ENCODE measurements around the gene DR1.
A peak's percentile ranks its signal among the peaks of the same experiment; 100 is the strongest.
"Not testable (repeated sequence)": the region's sequence is repeated elsewhere in the genome, so short reads cannot be mapped to it uniquely, and the experiment has no call there.

The DR1 gene

DNA sequence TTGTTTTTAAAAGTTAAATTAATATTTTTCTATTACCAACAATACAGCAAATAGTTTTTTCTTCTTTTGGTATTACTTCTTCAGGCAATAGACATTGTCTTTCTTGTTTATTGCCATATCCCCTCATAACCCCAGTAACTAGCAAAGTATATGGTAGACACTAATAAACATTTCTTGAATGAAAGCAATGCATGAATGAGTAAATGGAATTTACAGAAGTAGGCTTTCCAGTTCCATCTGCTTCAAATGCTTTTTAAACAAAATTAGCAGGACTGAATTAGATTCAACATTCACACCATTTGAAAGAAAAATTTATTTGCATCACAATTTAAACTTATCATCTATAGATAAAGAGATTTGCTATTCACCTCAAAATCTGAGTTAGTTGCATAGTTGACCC, 5.6 kb upstream of the DR1 start:
- no peak for DNase-seq (ENCODE audit: low read depth in 2 of 2)

DNA sequence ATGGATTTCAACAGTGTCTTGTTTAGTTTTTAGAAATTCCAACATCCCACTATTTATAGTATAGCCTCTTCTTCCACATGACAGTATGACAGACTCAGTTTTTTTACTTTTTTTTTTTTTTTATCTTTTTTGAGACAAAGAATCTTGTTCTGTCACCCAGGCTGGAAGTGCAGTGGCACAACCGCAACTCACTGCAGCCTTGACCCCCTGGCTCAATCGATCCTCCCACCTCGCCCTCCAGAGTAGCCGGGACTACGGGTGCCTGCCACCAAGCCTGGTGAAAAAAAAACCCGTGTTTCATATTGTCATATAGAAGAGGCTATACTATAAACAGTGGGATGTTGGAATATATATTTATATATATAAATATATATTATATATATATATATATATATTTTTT, 1.2 kb upstream of the DR1 start:
- no peak for DNase-seq (ENCODE audit: low read depth in 2 of 2)

DNA sequence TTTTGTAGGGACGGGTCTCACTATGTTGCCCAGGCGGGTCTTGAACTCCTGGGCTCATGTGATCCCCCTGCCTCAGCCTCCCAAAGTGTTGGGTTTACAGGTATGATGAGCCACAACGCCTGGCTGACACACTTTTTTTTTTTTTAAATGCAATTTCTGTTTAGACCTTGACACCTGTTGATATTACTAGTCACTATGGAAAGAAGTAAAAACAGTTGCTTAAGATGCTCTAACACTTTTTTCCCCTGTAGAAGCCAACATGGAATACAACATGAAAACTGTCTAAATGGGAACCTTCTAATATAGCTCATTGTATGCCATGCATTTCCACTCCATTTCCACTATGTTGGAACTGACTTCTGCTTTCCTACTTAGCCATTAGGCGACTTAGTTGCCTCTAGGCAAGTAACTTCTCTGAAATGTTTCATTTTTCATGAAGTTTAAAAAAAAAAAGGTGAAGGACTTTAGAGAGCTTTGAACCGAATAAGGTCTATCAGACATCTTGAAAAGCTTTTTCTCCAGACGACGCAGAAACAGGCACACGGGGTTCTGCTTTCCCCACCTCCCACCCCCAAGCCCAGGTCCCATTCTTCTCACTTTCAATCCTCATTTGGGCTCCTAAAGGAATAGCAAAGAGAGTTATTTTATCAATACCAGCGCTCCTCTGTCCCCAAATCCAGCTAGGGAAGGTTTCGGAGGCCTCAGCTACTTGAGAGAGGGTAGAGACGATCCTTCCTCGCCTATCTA, 648 bp upstream of the DR1 start:
- no peak for DNase-seq (ENCODE audit: low read depth in 2 of 2)

DNA sequence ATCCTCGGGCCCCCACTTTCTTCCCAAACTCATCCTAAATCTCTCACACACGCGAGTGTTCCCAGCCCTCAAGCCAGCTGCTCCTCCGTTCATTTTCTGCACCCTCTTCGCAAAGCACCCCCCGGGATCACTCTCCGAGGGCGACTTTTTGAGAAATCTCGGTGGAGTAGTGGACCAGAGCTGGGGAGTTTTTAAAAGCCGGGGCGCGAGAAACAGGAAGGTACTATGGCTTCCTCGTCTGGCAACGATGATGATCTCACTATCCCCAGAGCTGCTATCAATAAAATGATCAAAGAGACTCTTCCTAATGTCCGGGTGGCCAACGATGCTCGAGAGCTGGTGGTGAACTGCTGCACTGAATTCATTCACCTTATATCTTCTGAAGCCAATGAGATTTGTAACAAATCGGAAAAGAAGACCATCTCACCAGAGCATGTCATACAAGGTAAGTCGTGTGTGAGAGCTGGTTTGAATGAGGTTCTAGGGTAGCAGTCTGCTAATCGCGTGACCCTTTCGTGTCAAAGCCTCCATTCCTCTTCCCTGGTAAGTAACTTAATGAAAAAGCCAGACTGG, 800 bp downstream of the DR1 start:
- peak in 1 of 2 donors; percentile 11 for DNase-seq (ENCODE audit: low read depth in 2 of 2)

DNA sequence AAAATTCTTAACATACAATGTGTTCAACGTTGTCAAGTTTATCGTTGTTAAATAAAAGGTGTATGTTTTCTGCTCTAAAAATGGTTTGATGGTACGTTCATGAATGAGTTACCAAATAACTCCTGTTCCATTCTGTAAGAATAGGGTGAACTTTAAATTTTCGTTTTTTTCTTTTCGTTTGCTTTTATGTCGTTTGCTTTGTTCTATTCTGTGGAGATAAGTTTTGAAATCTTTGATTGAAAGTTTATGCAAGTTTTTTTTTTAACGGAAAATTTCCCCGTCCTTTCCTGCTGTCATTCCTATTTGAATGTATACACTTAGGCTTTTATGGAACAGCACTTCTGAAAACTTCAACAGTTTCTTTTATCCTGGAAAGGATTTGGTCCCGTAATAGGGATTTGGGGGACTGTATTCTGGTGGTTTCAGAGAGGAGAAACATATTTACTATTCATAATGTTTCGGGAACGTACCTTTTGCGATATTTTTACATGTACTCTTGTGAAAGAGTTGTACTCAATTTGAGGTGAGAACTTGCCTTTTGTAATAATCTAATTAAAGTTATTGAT, 1.7 kb downstream of the DR1 start:
- no peak for DNase-seq (ENCODE audit: low read depth in 2 of 2)

DNA sequence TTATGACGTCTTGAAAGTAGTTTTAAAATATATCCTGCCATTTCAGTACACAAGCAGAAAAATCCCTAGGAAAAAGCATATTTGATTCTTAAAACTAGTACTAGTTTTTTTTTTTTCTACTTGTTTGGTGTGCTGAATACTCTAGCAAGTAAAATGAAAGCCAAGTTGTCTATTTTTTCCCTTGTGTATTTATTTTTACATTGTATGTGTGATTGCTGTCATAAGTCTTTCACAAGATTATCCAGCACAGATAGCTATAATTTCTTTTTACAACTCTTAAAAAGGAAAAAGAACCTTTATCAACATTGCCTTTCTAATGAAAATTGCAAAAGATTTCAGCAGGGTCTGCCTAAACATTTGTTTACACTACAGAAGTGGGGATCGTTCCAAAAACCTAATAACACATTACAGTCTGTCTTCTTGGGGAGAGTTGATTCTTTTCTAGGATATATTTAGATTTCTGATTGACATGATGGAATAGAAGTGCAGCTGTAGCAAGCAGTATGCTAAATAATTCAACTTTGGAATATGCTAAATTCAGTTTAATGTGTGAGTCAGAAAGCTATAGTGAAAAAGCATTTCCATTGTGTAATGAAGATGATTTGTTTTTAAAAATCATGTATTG, 2.5 kb downstream of the DR1 start:
- DNase-seq (ENCODE audit: low read depth in 2 of 2) = no peak

DNA sequence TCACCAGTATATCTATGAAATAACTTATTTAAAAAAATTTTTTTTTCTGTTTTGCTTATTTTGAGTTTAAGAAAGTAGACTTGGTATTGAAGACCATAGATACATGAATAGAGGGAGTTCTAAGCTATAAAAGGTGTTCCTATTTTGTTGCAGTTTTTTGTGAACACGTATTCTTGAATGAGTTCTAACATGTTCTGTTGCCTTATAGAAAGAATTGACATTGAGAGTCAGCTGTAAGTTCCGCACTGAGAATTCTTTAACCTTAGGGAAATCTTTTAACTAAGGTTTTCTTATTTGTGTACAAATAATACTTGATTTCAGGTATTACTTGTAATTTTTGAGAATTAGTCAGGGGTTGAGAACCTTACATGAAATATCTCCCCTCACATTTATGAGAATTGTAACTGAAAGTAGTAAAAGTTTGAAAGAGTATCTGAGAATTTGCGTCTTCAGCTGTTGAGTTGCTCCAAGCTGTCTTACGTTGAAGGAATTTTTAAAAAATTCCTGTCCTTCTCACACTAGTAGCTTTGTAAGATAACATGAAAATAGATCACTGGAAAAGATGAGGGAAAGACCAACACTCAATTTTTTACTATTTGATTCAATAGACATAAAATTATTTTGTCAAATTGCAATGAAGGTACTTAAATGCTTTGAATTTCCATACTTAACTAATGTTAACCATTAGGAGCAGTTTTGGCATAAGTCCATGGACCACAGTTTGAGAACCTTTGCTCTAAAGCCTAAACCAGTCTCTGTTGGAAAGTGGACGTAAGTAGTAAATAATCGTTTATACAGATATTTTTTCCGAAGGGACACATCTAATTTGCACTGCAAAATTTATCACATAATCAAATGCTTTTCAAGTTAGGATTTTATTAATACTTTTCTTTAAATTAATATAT, 3.8 kb downstream of the DR1 start:
- no peak for DNase-seq (ENCODE audit: low read depth in 2 of 2)

DNA sequence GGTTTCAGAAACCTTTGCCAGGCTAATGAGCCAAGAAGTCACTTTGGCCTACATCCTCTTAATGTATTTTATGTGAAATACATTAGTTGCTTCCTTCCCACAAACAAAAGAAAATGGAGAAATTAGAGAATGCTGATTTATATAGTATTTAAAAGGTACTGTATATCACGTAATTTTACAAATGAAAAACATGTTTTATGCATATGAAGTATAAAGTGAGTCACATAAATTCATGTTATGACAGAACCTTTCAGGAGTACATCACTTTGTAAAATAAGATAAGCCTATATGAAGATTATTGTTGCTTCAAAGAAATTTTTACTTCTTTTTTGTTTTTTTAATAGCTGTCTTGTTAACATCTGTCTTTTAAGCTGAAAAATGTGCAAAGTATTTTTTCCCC, 4.6 kb downstream of the DR1 start:
- DNase-seq (ENCODE audit: low read depth in 2 of 2) = no peak

DNA sequence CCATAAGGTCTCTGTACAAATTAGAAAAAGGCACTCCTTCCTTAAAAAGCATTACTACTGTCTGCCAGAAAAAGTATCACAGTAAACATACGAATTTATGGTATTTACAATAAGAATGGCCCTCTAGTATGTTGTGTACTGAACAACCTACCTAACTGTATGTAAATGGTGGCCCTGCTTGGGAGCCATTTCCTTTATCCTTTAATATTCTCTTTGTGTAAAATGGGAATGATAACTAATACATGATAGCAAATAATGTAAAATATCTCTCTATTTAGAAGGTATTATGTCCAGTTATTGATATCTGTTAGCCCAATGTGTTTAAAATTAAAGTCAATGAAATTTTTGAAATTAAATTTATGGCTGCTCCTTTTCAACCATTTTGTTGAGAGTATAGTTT, 5.2 kb downstream of the DR1 start:
- DNase-seq (ENCODE audit: low read depth in 2 of 2) = no peak

DNA sequence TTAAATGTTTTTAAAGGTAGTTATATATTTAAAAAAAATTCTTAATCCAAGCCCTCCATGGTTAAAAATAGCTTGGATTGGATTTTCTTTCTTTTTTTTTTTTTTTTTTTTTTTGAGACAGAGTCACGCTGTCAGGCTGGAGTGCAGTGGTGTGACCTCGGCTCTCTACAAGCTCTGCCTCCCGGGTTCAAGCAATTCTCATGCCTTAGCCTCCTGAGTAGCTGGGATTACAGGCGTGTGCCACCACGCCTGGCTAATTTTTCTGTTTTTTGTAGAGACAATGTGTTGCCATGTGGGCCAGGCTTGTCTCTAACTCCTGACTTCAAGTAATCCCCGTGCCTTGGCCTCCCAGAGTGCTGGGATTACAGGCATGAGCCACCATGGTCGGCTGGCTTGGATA, 5.6 kb downstream of the DR1 start:
- not testable (repeated sequence) for DNase-seq (ENCODE audit: low read depth in 2 of 2)

DNA sequence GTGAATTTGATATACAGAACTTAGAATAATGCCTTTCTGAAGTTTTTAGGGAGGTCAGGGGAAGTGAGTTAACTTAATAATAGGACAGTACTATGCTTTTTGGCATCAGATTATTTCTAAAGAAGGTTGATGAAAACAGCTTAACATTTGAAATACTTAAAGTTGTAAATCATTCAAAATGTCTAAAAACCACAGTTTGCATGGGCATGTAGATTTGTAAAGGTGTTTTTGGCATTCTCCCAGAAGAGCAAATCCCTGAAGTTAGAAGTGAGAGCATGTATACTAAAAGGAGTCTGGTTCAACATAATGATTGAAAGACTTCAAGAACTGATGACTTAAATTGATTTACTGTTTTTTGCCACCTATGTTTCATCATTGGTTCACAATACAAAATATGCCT, 6.7 kb downstream of the DR1 start:
- DNase-seq (ENCODE audit: low read depth in 2 of 2) = no peak

DNA sequence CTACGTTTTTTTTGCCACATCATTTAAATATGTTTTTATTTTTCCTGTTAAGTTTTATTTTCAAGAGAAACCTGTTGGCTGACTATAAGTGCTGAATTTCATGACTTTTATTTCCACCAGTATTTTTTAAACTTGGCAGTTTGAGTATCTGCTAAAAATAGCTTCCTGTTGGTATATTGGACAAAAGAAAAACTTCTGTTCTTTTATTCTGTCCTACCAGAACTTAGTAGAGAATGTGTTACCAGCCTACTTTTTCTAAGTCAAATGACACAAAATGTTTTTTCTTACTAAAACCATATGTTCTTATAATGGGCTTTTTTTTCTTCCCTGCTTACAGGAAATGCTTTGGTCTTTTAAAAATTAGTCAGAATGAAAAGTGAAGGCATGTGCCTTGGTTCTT, 7.6 kb downstream of the DR1 start:
- no peak for DNase-seq (ENCODE audit: low read depth in 2 of 2)

DNA sequence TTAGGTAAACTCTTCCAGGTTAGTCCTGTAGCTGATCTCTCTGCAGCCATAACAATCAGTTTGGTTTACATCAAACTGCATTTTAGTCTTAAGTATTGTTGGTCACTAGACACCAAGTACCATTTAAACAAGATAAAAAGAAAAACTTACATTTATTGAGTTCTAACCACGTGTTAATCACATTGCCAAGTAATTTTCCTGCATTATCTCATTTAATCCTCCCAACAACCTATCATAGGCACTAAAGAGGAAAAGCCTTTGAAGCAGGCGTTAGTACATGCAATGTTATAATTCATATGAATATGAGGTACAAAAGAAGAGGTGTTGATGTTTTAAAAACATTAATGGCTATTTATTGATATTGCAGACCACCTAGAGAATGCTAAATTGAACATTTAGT, 9.0 kb downstream of the DR1 start:
- no peak for DNase-seq (ENCODE audit: low read depth in 2 of 2)

DNA sequence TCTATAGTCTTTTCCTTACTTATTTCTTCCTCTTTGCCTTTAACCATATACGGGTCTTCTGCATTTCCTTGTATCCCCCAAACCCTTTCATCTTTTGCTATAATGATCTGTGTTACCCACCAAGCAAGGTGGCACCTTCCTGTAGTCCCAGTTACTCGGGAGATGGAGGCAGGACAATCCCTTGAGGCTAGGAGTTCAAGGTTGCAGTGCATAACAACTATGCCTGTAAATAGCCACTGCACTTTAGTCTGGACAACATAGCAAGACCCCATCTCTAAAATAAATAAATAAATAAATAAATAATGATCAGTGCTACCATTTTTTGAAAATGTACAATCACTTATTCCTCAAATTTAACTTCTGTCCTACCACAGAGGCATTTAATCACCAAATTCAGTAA, 11.5 kb downstream of the DR1 start:
- DNase-seq (ENCODE audit: low read depth in 2 of 2) = no peak

DNA sequence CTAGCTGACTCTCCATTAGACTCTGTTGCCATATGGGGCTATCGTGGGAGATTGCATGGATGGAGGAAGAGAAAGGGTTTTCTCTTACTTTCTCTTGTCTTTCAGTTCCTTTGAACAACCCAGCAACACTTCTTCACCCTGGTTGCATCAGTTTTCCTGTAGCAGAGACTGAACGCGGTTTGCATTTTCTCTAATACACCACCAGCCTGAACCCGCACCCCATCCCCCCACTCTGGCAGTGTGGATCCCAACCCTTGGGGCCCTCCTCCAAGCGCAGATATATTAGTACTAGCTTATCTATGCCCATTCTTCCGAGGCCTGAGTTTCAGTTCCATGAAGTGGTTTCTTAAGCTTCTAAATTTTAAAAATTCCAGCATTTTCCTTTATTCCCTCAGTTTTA, 12.6 kb downstream of the DR1 start:
- DNase-seq (ENCODE audit: low read depth in 2 of 2) = no peak

DNA sequence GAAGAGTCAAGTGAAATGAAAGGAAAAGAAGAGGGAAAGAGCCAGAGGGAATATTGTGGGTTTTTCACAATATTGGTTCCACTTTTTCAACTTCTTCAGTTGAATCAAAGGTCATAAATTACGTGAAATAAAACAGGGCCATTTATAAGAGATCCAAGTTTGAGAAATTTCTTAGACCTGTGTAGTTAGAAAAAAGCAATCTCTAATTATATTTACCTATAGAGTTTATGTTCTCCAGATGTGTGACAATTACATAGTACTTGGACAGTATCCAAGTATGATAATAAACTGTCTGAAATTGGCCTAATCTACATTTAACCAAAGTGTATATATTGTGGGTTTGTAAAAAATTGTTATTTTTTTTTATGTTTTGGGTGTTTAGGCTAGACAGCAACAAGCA, 14.4 kb downstream of the DR1 start:
- DNase-seq (ENCODE audit: low read depth in 2 of 2) = no peak

DNA sequence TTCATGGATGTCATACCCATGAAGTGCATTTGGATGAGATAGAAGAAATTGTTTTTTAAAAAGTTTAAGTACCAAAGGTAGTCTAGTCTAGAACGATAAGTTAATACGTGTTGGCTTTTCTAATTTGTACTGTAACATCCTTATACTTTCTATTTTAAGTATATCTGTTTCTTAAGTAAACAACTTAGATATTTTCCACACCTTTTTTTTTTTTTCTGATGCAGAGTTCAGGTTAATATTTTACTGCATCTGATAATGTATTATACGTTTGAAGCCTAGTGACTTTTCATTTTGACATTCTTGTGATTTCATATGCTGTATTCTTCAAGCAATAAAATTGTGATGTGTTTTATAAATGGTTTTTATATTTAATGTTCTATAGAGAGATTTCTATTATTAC, 16.5 kb downstream of the DR1 start:
- no peak for DNase-seq (ENCODE audit: low read depth in 2 of 2)

DNA sequence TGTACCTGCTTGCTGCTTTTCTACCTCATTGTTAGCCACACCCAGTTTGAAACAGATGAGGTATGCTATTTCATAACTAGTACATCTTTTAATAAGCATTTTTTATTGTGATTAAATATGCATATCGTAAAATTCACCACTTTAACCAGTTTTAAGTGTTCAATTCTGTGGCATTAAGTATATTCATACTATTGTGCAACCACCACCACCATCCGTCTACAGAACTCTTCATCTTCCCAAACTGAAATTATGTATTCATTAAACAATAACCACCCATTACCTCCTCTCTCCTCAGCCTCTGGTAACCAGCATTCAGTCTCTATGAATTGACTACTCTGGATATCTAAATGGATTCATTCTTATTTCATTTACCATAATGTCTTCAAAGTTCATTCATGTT, 20.1 kb downstream of the DR1 start:
- no peak for DNase-seq (ENCODE audit: low read depth in 2 of 2)

DNA sequence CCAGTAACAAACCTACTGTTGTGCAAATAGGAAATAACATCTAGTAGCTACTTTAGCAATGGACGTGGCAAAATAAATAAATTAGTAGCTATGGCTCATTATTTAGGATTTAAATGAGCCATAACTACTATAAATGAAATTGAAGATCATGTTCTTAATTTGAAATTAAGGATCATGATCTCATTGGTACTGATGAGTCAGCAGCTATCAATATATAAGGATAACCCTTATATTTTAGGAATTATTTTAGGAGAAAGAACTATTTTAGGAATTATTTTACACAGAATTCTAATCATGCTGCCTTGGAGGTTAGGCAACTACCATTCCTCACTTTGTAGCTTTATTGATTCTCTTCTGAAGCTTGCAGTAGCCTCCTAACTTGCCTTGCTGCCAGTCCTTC, 24.0 kb downstream of the DR1 start:
- DNase-seq (ENCODE audit: low read depth in 2 of 2) = no peak

DNA sequence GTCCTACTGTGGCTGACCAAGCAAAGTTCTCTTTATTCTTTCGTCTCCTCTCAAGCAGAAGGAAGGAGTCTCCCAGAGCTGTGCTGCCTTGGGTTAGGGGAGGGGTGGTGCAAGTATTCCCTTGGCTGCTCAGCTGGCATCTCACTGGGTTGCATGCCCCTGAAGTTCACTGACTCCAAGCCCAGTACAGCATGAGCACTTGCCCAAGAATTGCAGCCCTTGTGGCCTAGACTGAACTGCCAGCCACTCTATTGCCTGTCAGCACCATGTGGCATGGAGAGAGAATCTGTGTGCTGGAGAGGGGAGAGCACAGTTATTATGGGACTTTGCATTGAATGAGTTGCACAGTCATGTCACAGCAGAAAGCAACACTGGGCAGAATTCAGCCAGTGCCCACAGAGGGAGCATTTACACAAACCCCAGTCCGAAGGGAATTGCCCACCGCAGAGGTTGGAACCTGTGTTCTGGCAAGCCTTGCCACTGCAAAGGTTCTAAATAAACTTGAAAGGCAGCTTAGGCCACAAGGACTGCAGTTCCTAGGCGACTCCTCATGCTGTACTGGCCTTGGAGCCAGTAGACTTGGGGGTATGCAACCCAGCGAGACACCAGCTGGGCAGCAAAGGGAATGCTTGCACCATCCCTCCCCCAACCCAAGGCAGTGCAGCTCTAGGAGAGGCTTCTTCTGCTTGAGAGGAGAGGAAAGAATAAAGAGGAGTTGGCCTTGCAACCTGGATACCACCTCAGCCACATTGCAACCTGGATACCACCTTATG, 28.8 kb downstream of the DR1 start:
- DNase-seq (ENCODE audit: low read depth in 2 of 2) = no peak

DNA sequence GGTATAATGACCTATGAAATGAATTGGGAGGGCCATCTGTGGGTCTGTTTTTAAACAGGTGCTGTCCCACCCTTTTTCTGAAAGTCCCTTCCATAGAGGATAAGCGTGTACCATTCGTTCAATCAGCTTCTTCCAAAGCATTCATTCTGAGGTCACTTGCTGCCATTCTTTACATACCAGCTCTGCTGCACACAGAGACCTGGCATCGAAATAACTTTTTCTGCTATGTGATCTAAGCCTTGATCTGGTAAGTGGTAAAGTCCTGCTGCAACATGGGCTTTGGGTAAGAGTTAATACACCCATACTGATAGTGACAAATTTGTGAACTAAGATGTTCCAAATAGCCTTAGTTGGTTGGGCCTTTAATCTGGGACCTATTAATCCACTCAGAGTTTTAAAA, 38.9 kb downstream of the DR1 start:
- no peak for DNase-seq (ENCODE audit: low read depth in 2 of 2)
